HG02571 (cell line): ENCODE data around the gene ROPN1L.
"Not testable (repeated sequence)": the region's sequence is repeated elsewhere in the genome, so short reads cannot be mapped to it uniquely, and the experiment has no call there.

ENCODE experiments used
- ATAC-seq: cut with Tn5 transposase; IDR thresholded peaks from one replicate; pipeline ENCODE4 v1.9.1; 2021; ENCODE audit warnings: mild to moderate bottlenecking, moderate library complexity; ENCODE audit not compliant: unreplicated experiment

The ROPN1L gene

GRCh38 chr5:10441083-10441991 is at the start of gene ROPN1L:
ROPN1L (plus strand) TSS chr5:10441879; CDS start chr5:10442168, 289 bp downstream.
- peak; percentile 96 for ATAC-seq

- ATAC-seq: not testable (repeated sequence)
These were observed 48.9 kb upstream of the ROPN1L start for GRCh38 chr5:10392567-10393328.

DNA sequence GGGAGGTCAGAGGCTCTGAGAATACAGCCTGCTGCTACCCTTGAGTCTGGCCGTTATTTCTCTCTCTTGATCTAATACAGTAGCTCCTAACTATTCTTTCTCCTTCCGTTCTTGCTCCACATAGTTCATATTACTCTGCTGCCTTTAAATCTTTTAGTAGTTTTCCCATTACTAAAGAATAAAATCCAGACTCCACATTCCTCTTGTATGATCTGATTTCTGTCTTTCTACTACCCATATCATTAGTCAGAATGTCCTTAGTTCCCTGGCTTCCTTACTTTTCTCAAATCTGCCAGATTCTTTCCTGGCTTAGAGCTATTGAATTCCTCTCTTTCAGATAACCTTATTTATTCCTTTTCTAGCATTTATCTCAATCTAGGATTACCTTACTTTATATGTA is 48.2 kb upstream of the ROPN1L start:
- no peak for ATAC-seq

- no peak for ATAC-seq
These were observed 45.1 kb upstream of the ROPN1L start for GRCh38 chr5:10396552-10396951.

- ATAC-seq: no peak
These were observed 41.8 kb upstream of the ROPN1L start for GRCh38 chr5:10399839-10400238.

- no peak for ATAC-seq
These were observed 41.3 kb upstream of the ROPN1L start for GRCh38 chr5:10400411-10400810.

GRCh38 chr5:10400831-10401230 is 40.8 kb upstream of the ROPN1L start:
- no peak for ATAC-seq

DNA sequence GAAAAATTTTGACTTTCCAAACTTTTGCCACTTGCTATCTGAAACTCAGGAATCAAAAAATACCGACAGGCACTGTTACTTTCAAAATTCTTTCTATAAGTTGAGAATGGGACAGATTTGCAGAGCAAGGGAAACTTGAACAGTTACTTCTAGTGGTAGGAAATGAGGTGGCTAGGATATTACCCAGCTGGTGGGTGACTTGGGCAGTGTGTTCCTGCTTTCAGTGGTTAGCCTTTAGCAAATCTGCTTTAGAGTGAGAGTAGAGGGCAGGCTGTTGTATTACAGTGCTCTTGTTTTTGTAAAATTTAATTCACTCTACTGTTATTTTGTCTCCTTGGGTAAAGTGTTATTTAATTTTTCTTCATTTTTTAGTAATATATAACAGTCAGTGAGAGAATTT is 40.2 kb upstream of the ROPN1L start:
- peak; percentile 61 for ATAC-seq

- no peak for ATAC-seq
These were observed 37.9 kb upstream of the ROPN1L start for GRCh38 chr5:10403829-10404228.

DNA sequence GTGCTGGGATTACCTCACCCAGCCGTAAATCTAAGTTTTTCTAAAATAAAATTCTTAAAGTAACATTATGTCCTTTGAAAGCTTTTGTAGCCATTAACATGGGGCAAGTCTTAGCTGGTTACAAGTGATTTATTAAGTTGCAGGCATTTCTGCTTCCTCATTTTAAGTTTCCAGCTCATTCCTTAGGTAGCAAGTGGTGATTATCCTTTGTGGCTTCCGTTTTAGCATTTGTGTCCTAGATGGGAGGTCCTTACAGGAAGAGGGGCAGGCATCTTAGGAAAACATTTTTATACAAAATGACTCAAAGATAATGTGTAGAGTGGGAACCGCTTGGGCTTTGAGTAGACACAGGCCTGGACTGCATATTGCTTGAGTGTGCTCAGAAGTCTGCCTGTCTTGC is 35.0 kb upstream of the ROPN1L start:
- no peak for ATAC-seq

- no peak for ATAC-seq
These were observed 32.2 kb upstream of the ROPN1L start for GRCh38 chr5:10409504-10409903.

DNA sequence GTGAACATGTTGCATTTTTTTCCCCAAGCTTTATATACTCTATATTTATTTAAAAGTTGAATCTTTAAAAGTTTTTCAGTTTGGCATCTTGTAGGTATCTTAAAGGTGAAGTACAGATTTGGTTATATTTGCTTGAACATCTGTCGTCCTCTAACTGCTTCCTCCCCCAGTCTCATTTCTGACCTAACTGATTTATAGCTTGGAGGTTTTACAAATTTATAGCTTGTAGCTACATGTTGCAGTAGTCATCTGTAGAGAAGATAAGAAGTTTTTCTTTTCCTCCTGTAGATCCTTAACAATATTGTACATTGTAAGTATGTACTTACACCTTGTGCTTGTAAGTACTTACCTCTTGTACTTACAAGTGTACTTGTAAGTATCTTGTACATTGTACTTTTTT is 31.0 kb upstream of the ROPN1L start:
- ATAC-seq: no peak

DNA sequence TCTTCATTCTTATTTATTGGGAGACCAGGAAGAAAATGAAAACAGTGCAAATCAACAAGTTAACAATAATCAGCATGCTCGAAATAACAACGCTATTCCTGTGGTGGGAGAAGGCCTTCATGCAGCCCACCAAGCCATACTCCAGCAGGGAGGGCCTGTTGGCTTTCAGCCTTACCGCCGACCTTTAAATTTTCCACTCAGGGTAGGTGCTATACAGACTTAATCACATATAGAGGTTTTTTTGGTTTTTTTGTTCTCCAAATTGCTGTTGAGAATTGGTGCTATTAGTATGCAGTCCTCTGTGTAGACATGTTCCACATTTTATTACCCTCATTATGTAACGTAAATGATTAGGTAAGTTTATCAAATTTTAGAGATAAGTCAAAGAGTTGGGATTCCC is 30.3 kb upstream of the ROPN1L start:
- no peak for ATAC-seq

- ATAC-seq: no peak
These were observed 24.8 kb upstream of the ROPN1L start for GRCh38 chr5:10416868-10417267.

DNA sequence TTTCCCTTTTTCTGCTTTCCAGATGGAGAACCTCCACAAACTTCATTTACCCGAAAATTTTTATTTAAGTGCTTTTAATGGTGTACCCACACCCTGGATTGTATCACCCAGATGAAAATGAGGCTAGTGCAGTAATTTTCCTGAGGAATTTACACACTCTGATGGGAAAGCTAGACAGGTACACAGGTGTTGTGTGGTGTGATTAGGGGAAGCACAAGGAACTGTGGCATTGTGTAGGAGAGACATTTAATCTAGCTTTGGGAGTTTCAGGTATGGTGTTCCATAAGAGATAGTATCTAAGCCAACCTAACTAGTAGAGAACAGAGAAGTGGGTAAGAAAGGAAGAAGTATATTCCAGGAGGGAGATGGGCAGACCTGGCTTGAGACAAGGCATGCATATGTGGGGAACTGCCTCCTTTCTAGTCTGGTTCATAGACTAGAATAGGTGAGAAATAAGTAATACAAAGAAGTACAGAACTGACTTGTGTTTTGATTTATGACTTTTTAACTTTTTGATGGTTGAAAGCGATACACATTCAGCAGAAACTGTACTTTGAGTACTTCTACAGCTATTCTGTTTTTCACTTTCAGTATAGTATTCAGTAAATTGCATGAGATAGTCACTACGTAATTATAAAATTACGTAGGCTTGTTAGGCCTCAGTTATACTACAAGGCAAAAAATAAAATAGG is 22.9 kb upstream of the ROPN1L start:
- peak; percentile 69 for ATAC-seq

GRCh38 chr5:10420468-10420867 is 21.2 kb upstream of the ROPN1L start:
- no peak for ATAC-seq

GRCh38 chr5:10420932-10421331 is 20.7 kb upstream of the ROPN1L start:
- no peak for ATAC-seq

- ATAC-seq: no peak
These were observed 19.6 kb upstream of the ROPN1L start for GRCh38 chr5:10421896-10422691.

DNA sequence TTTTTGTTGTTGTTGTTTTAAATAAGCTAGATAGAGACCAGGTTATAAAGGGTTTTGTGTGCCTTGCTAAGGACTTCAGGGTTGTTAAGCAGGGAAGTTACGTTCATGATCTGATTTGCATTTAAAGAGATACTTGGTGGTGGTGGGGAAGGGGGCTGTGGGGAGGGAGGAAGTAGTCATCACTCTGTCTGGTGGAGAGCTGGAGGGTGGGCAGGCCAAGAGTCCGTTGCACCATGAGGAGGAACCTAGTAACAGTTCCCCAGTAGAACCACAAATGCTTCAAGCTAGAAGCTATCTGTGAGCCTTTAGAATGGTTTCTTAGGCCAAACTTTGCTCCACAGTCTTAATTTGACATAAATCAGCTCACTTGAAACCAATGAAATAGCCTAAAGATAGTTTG is 18.7 kb upstream of the ROPN1L start:
- ATAC-seq: no peak

GRCh38 chr5:10424124-10424731 is 17.5 kb upstream of the ROPN1L start:
- ATAC-seq: no peak
